ENCODE data around the gene GALNT15. TPM values are rescaled to one million over a fixed set of nuclear protein-coding genes. Genes with fewer than 3 reads are reported as not detected.

GALNT15 gene
- total and polyA plus RNA-seq, 2 donors (not counting 3 experiments of a cell fraction or from before 2014, with no cell fraction given) = 0.87 to 5.4 TPM

DNA sequence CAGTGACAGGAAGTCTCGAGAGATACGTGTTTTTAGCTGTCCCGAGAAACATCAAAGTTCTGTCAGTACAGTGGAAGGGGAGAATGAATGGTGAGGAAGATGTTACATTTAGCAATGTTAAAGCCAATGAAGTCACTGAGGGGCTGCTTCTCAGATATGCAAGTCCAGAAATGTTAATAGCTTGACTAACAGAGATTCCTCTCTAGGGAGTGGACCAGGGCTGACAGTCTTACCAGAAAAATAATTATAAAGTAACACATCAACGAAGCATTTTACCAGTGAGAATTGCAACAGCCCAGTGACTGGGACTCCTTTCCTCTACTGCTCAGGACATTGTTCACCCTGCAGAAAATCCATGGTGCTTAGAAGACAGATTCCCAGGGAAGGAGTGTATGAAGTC is 23.9 kb downstream of the GALNT15 start:
- Histone ChIP-seq H3K27ac (ENCODE audit: insufficient read depth, low read depth, low read length) (no peak overlapping the region), H3K9me3 (replicated peaks; ENCODE audit: control insufficient read depth, insufficient read depth, low read length) (no peaks in the 10 kb centered on the region), H3K9me1 (replicated peaks; ENCODE audit: control insufficient read depth, extremely low read depth, insufficient read depth, low read length) (no peaks in the 10 kb centered on the region), H2AFZ (ENCODE audit: low read depth, low read length) (no peak overlapping the region), H3K36me3 (ENCODE audit: control insufficient read depth in 2 of 2, extremely low read depth in 1 of 2, insufficient read depth in 2 of 2, low read length in 2 of 2) (no peaks in the 10 kb centered on the region), H3K27me3 (ENCODE audit: control insufficient read depth in 2 of 2, insufficient read depth in 2 of 2, low read length in 2 of 2) (peaks cover 0 to 2% of the 10 kb centered on the region in 2 experiments), H3K9ac (replicated peaks; ENCODE audit: extremely low read depth, insufficient read depth, low read length) (no peak overlapping the region), H3K79me2 (ENCODE audit: control insufficient read depth, insufficient read depth, low read length) (no peaks in the 10 kb centered on the region), H3K4me3 (replicated peaks in 1 of 3; ENCODE audit: insufficient read depth in 1 of 3, low read depth in 1 of 3, low read length in 3 of 3) (no peak overlapping the region), H4K20me1 (replicated peaks; ENCODE audit: control insufficient read depth, extremely low read depth, insufficient read depth, low read length) (no peaks in the 10 kb centered on the region), H3K4me2 (ENCODE audit: insufficient read depth, low read length) (no peak overlapping the region), H3K4me1 (ENCODE audit: control insufficient read depth, extremely low read depth, insufficient read depth, low read length) (no peaks in the 10 kb centered on the region)
- intact Hi-C loops (cut with micrococcal nuclease) (no loop called here), dilution Hi-C loops (cut with MboI; ENCODE audit: extremely low pct_ligation_motif_present, low sequenced_read_pairs) (no loop called here)
- TF ChIP-seq POLR2A (IDR thresholded peaks at IDR 0.05; ENCODE audit: low read depth, low read length) (no peak), POLR2AphosphoS5 (IDR thresholded peaks at IDR 0.05; ENCODE audit: insufficient read depth, low read depth, low read length) (no peak), EZH2 (IDR thresholded peaks at IDR 0.05; ENCODE audit: borderline replicate concordance, low read depth, low read length, severe bottlenecking) (no peak), JUN (IDR thresholded peaks at IDR 0.05; ENCODE audit: borderline replicate concordance, insufficient read depth, insufficient read length, low read depth) (no peak)
- FAIRE-seq (no peak), DNase-seq (ENCODE audit: low read depth, low spot score) (no peak)
- no TSS peak for BruUV-seq (replicated peaks)
- ChIA-PET CTCF (interaction anchor here (0.9 to 1.0 kb wide), 2 partner anchors 42 to 161 kb away, joined by 3 read pairs; no protein-coding TSS in a partner anchor), POLR2A (no interaction called here)

GRCh38 chr3:16199769-16200168 is 25.3 kb downstream of the GALNT15 start:
- no peak for TF ChIP-seq JUN (IDR thresholded peaks at IDR 0.05; ENCODE audit: borderline replicate concordance, insufficient read depth, insufficient read length, low read depth)
- TF ChIP-seq GATA2 (IDR thresholded peaks at IDR 0.05; ENCODE audit: insufficient read depth, insufficient read length, low read depth, low read length) = no peak
- TF ChIP-seq EZH2 (IDR thresholded peaks at IDR 0.05; ENCODE audit: borderline replicate concordance, low read depth, low read length, severe bottlenecking) = no peak
- intact Hi-C loops (cut with micrococcal nuclease) (no loop called here), dilution Hi-C loops (cut with MboI; ENCODE audit: extremely low pct_ligation_motif_present, low sequenced_read_pairs) (no loop called here)
- H3K4me1 ChIP-seq (ENCODE audit: control insufficient read depth, extremely low read depth, insufficient read depth, low read length) = no peaks in the 10 kb centered on the region
- no peak overlapping the region for H2AFZ ChIP-seq (ENCODE audit: low read depth, low read length)
- H3K36me3 ChIP-seq (ENCODE audit: control insufficient read depth in 2 of 2, extremely low read depth in 1 of 2, insufficient read depth in 2 of 2, low read length in 2 of 2) = no peaks in the 10 kb centered on the region
- no peaks in the 10 kb centered on the region for H3K9me3 ChIP-seq (replicated peaks; ENCODE audit: control insufficient read depth, insufficient read depth, low read length)
- H4K20me1 ChIP-seq (replicated peaks; ENCODE audit: control insufficient read depth, extremely low read depth, insufficient read depth, low read length) = no peaks in the 10 kb centered on the region
- ChIA-PET CTCF (no interaction called here), POLR2A (no interaction called here)
- no peak overlapping the region for H3K27ac ChIP-seq (ENCODE audit: insufficient read depth, low read depth, low read length)
- H3K9me1 ChIP-seq (replicated peaks; ENCODE audit: control insufficient read depth, extremely low read depth, insufficient read depth, low read length) = no peaks in the 10 kb centered on the region
- peaks cover 0 to 2% of the 10 kb centered on the region in 2 experiments for H3K27me3 ChIP-seq (ENCODE audit: control insufficient read depth in 2 of 2, insufficient read depth in 2 of 2, low read length in 2 of 2)
- no peaks in the 10 kb centered on the region for H3K79me2 ChIP-seq (ENCODE audit: control insufficient read depth, insufficient read depth, low read length)
- H3K4me3 ChIP-seq (replicated peaks in 1 of 3; ENCODE audit: insufficient read depth in 1 of 3, low read depth in 1 of 3, low read length in 3 of 3) = no peak overlapping the region
- DNase-seq (ENCODE audit: low read depth, low spot score) (no peak), FAIRE-seq (no peak)
- H3K9ac ChIP-seq (replicated peaks; ENCODE audit: extremely low read depth, insufficient read depth, low read length) = no peak overlapping the region
- no TSS peak for BruUV-seq (replicated peaks)
- H3K4me2 ChIP-seq (ENCODE audit: insufficient read depth, low read length) = no peak overlapping the region
